GM18520 (cell line): ENCODE data around the gene OR6B1.

Experiments
- ATAC-seq: cut with Tn5 transposase; IDR thresholded peaks from one replicate; pipeline ENCODE4 v1.9.1; 2021; ENCODE audit not compliant: unreplicated experiment

Gene OR6B1

GRCh38 chr7:144000020-144000419, at the start of gene OR6B1:
OR6B1 (plus strand) TSS chr7:144000320; CDS start chr7:144003997, 3,677 bp downstream.
- ATAC-seq = no peak

GRCh38 chr7:143953421-143953820, 46.7 kb upstream of the OR6B1 start:
- ATAC-seq = no peak

- ATAC-seq = no peak
Measured at GRCh38 chr7:143954135-143954534, 46.0 kb upstream of the OR6B1 start.

- ATAC-seq = no peak
Measured at GRCh38 chr7:143954544-143954943, 45.6 kb upstream of the OR6B1 start, which contains the start of gene OR2F1. OR2F1 (plus strand) TSS chr7:143954844; CDS start chr7:143959971, 5,127 bp downstream.

GRCh38 chr7:143958781-143959180, 41.3 kb upstream of the OR6B1 start:
- ATAC-seq = no peak

GRCh38 chr7:143960813-143961610, 39.1 kb upstream of the OR6B1 start:
- ATAC-seq = no peak

- ATAC-seq = no peak
Measured at GRCh38 chr7:143965280-143965679, 34.8 kb upstream of the OR6B1 start.

- no peak for ATAC-seq
Measured at GRCh38 chr7:143967398-143967797, 32.7 kb upstream of the OR6B1 start.

- no peak for ATAC-seq
Measured at GRCh38 chr7:143973870-143974416, 26.2 kb upstream of the OR6B1 start.

- ATAC-seq = no peak
Measured at GRCh38 chr7:143974459-143974858, 25.7 kb upstream of the OR6B1 start.

GRCh38 chr7:143975617-143976016, 24.5 kb upstream of the OR6B1 start:
- ATAC-seq = no peak

GRCh38 chr7:143978585-143978984, 21.5 kb upstream of the OR6B1 start:
- ATAC-seq = no peak

- no peak for ATAC-seq
Measured at GRCh38 chr7:143979359-143979758, 20.8 kb upstream of the OR6B1 start.

- ATAC-seq = no peak
Measured at GRCh38 chr7:143979998-143980397, 20.1 kb upstream of the OR6B1 start.

- ATAC-seq = no peak
Measured at GRCh38 chr7:143980746-143981510, 19.2 kb upstream of the OR6B1 start.

- ATAC-seq = no peak
Measured at GRCh38 chr7:143983960-143984359, 16.2 kb upstream of the OR6B1 start.

- ATAC-seq = no peak
Measured at GRCh38 chr7:143987513-143987912, 12.6 kb upstream of the OR6B1 start.

- no peak for ATAC-seq
Measured at GRCh38 chr7:143988976-143989745, 11.0 kb upstream of the OR6B1 start.

- ATAC-seq = no peak
Measured at GRCh38 chr7:143992670-143993069, 7.5 kb upstream of the OR6B1 start.

- no peak for ATAC-seq
Measured at GRCh38 chr7:143993924-143994323, 6.2 kb upstream of the OR6B1 start.

- ATAC-seq = no peak
Measured at GRCh38 chr7:144001543-144001942, 1.4 kb downstream of the OR6B1 start.
